DOHH2 (cell line): ENCODE results near the gene RD3L.

ENCODE experiments used
- H3F3A ChIP-seq: fragments of 200-600 bp; sonication (generic), shearing (Covaris generic); 2 replicates; pipeline ENCODE4 v1.6.0; 2016; ENCODE audit warnings: antibody characterized with exemption, mild to moderate bottlenecking; ENCODE audit not compliant: control insufficient read depth, insufficient read depth
- H3K27ac ChIP-seq: fragments of 200-600 bp; sonication (generic); 2 replicates; pipeline ENCODE4 v1.5.1; 2014; ENCODE audit warnings: low read depth, mild to moderate bottlenecking, low read length, moderate library complexity
- H3K27me3 ChIP-seq: fragments of 200-600 bp; sonication (generic); 2 replicates; pipeline ENCODE4 v1.6.1; 2014; ENCODE audit warnings: mild to moderate bottlenecking, low read length, mixed read lengths; ENCODE audit not compliant: control insufficient read depth
- H3K36me3 ChIP-seq: fragments of 200-600 bp; sonication (generic); 2 replicates; pipeline ENCODE4 v1.6.1; 2014; ENCODE audit warnings: mild to moderate bottlenecking, low read length, moderate library complexity, mixed read lengths; ENCODE audit not compliant: control insufficient read depth
- H3K4me1 ChIP-seq: fragments of 200-600 bp; sonication (generic); 2 replicates; pipeline ENCODE4 v1.6.1; 2014; ENCODE audit warnings: mild to moderate bottlenecking, low read length, mixed read lengths; ENCODE audit not compliant: control insufficient read depth
- H3K4me2 ChIP-seq: fragments of 200-600 bp; sonication (generic); 2 replicates; pipeline ENCODE4 v1.6.0; 2014; ENCODE audit warnings: mild to moderate bottlenecking, low read length, moderate library complexity
- H3K4me3 ChIP-seq: fragments of 200-600 bp; sonication (generic); 2 replicates; pipeline ENCODE4 v1.5.1; 2014; ENCODE audit warnings: mild to moderate bottlenecking, low read length, mixed read lengths
- H3K79me2 ChIP-seq: fragments of 200-600 bp; sonication (generic); 2 replicates; pipeline ENCODE4 v1.6.1; 2014; ENCODE audit warnings: mild to moderate bottlenecking, low read length, mixed read lengths; ENCODE audit not compliant: control insufficient read depth
- H3K9me2 ChIP-seq: fragments of 200-600 bp; sonication (generic); replicated peaks from 2 replicates; pipeline ENCODE4 v1.6.1; 2014; ENCODE audit warnings: mild to moderate bottlenecking, low read length, mixed read lengths; ENCODE audit not compliant: control insufficient read depth
- H3K9me3 ChIP-seq: fragments of 200-600 bp; sonication (generic); 2 replicates; pipeline ENCODE4 v1.6.1; 2014; ENCODE audit warnings: antibody characterized with exemption, low read length, mixed read lengths; ENCODE audit not compliant: control insufficient read depth, insufficient read depth
- H4K20me1 ChIP-seq: fragments of 200-600 bp; sonication (generic); 2 replicates; pipeline ENCODE4 v1.6.0; 2014; ENCODE audit warnings: low read depth, mild to moderate bottlenecking, antibody characterized with exemption, low read length, moderate library complexity; ENCODE audit not compliant: control insufficient read depth, insufficient read depth
- EZH2phosphoT487 ChIP-seq: fragments of 200-600 bp; sonication (generic); IDR thresholded peaks from 2 replicates; pipeline ENCODE4 v1.6.1; 2017; ENCODE audit warnings: borderline replicate concordance, mild to moderate bottlenecking, antibody characterized with exemption, low read length, moderate library complexity, mixed read lengths
- TF ChIP-seq, protein P1 (sequence below): fragments of 200-600 bp; sonication (generic); IDR thresholded peaks from one replicate; pipeline ENCODE4 v1.5.1; 2014; ENCODE audit warnings: antibody characterized with exemption, mild to moderate bottlenecking, low read depth, low read length; ENCODE audit not compliant: poor library complexity, severe bottlenecking

The RD3L gene

GRCh38 chr14:103946975-103947374, 4.6 kb upstream of the RD3L start:
- Histone ChIP-seq H3K36me3 (no peaks in the 10 kb centered on the region), H3K9me2 (no peaks in the 10 kb centered on the region), H3K4me3 (no peak overlapping the region), H3K4me2 (no peak overlapping the region), H3K27ac (no peak overlapping the region), H4K20me1 (no peaks in the 10 kb centered on the region), H3F3A (no peaks in the 10 kb centered on the region), H3K27me3 (peaks cover 18% of the 10 kb centered on the region), H3K4me1 (no peaks in the 10 kb centered on the region), H3K79me2 (no peaks in the 10 kb centered on the region), H3K9me3 (peaks cover 6% of the 10 kb centered on the region)
- TF ChIP-seq, protein P1, sequence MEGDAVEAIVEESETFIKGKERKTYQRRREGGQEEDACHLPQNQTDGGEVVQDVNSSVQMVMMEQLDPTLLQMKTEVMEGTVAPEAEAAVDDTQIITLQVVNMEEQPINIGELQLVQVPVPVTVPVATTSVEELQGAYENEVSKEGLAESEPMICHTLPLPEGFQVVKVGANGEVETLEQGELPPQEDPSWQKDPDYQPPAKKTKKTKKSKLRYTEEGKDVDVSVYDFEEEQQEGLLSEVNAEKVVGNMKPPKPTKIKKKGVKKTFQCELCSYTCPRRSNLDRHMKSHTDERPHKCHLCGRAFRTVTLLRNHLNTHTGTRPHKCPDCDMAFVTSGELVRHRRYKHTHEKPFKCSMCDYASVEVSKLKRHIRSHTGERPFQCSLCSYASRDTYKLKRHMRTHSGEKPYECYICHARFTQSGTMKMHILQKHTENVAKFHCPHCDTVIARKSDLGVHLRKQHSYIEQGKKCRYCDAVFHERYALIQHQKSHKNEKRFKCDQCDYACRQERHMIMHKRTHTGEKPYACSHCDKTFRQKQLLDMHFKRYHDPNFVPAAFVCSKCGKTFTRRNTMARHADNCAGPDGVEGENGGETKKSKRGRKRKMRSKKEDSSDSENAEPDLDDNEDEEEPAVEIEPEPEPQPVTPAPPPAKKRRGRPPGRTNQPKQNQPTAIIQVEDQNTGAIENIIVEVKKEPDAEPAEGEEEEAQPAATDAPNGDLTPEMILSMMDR, result no peak
- no peak for TF ChIP-seq EZH2phosphoT487

- no peaks in the 10 kb centered on the region for H3K36me3 ChIP-seq
- no peak overlapping the region for H3K27ac ChIP-seq
- no peaks in the 10 kb centered on the region for H3K9me2 ChIP-seq
- H3K4me2 ChIP-seq, result no peak overlapping the region
- H3K27me3 ChIP-seq, result peaks cover 31% of the 10 kb centered on the region
- 0 out of 2 replicates have a peak, but pooled peaks cover 3% of the 10 kb centered on the region for H4K20me1 ChIP-seq
- no peaks in the 10 kb centered on the region for H3K4me1 ChIP-seq
- no peaks in the 10 kb centered on the region for H3K79me2 ChIP-seq
- no peak overlapping the region for H3K4me3 ChIP-seq
- H3F3A ChIP-seq, result no peaks in the 10 kb centered on the region
- H3K9me3 ChIP-seq, result peaks cover 6% of the 10 kb centered on the region
- TF ChIP-seq, protein P1, result no peak
- no peak for TF ChIP-seq EZH2phosphoT487
Measured at GRCh38 chr14:103943673-103944072, 1.3 kb upstream of the RD3L start.

DNA sequence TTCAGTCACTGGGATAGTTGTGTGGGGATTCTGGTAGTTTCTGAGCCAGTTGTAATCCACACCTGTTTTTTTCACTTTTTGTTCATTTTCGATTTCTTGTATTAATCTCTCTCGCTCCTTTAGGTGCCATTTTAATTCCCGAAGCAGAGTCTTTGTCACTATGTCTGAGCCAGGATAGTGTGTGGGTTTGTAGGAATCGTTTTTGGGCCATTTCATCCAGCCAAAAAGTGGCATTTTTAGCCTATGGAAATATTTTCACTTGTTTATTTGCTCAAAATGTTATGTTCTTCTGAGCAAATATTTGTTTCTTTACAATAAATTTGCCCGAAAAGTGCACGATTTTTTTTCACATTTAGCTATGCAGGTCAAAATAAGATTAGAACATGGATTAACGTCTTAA, 867 bp downstream of the RD3L start:
- H3K27me3 ChIP-seq, result peaks cover 36% of the 10 kb centered on the region
- H3K36me3 ChIP-seq, result no peaks in the 10 kb centered on the region
- H3K9me2 ChIP-seq, result no peaks in the 10 kb centered on the region
- no peaks in the 10 kb centered on the region for H3F3A ChIP-seq
- TF ChIP-seq, protein P1, result no peak
- TF ChIP-seq EZH2phosphoT487, result no peak
- no peak overlapping the region for H3K4me3 ChIP-seq
- H3K4me2 ChIP-seq, result no peak overlapping the region
- H3K9me3 ChIP-seq, result no peaks in the 10 kb centered on the region
- no peak overlapping the region for H3K27ac ChIP-seq
- H3K4me1 ChIP-seq, result no peaks in the 10 kb centered on the region
- no peaks in the 10 kb centered on the region for H3K79me2 ChIP-seq
- H4K20me1 ChIP-seq, result 0 out of 2 replicates have a peak, but pooled peaks cover 3% of the 10 kb centered on the region

- Histone ChIP-seq H4K20me1 (0 out of 2 replicates have a peak, but pooled peaks cover 3% of the 10 kb centered on the region), H3K9me2 (no peaks in the 10 kb centered on the region), H3K36me3 (no peaks in the 10 kb centered on the region), H3K79me2 (no peaks in the 10 kb centered on the region), H3K4me2 (no peak overlapping the region), H3K27me3 (peaks cover 5% of the 10 kb centered on the region; the same call in 1 of the 2 replicates), H3K27ac (no peak overlapping the region), H3K9me3 (no peaks in the 10 kb centered on the region), H3K4me1 (no peaks in the 10 kb centered on the region), H3K4me3 (no peak overlapping the region), H3F3A (no peaks in the 10 kb centered on the region)
- no peak for TF ChIP-seq EZH2phosphoT487
- TF ChIP-seq, protein P1, result no peak
Measured at GRCh38 chr14:103935102-103935501, 7.2 kb downstream of the RD3L start.
